Muscle of arm (tissue), 12 donors: Measurements from ENCODE around the gene RETREG3. TPM values are rescaled to one million over a fixed set of nuclear protein-coding genes. Genes with fewer than 3 reads are reported as not detected.

Experiments used
- DNase-seq: peaks from one replicate; pipeline ENCODE4 v3.0.0-alpha.2; 2013
- polyA plus RNA-seq, 12 donors: library from polyadenylated mRNA; unstranded; fragments of 120-200 nt; gene quantifications; one replicate each; pipeline ENCODE4 v1.2.1, GENCODE V29; 2013; ENCODE audit not compliant: insufficient read length in 12 of 12

The RETREG3 gene
- polyA plus RNA-seq, 12 donors = 26.3 to 40.9 (median 36.8) TPM; not detected in 1

- DNase-seq = no peak
These were observed 73.8 kb downstream of the RETREG3 start for GRCh38 chr17:42535155-42536047.

DNA sequence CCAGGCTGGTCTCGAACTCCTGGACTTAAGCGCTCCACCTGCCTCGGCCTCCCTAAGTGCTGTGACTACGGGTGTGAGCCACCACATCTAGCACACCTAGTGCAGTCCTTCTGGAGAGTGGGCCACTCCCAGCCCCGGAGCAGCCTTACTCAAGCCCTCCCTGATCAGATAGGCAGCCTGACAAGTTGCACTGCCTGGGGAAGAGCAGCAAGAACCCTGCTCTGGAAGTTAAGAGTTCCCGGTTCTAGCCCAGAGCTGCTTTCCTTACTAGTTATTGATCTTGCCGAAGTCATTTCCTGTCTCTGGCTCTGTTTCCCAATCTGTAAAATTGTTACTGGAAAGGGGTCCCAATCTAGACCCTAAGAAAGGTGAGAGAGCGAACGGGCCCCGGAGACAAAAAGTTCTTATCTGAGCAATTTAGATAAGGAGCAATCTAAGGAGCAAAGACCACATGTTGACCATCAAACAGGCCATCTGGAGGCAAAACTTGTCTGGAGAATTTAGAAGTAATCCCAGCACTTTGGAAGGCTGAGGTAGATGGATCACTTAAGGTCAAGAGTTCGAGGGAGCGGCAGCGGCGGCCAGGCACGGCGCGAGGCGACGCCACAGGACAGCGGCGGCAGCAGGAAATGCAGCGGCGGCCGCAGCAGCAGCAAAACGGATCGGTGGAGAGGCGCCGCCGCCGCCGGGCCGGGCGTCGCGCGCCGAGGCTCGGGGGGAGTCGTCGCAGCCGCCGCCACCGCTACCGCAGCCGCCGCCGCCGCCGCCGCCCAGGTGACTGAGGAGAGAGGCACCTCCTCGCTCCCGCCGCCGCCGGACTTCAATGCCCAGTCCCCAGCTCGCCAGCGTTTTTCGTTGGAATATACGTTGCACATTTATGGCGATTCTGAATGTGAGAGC lies 77.5 kb downstream of the RETREG3 start:
- DNase-seq = no peak

- no peak for DNase-seq
These were observed 78.2 kb downstream of the RETREG3 start for GRCh38 chr17:42530952-42531454.

Other genes with a start within 250 kb of the RETREG3 start
- 100 to 1,000 TPM in 1 of 12 donors, 10 to 100 TPM in 11; 43.5 to 608 (median 52.9) TPM for gene STAT3, start 220.9 kb downstream of the RETREG3 start, polyA plus RNA-seq
- gene CAVIN1, start 186.1 kb downstream of the RETREG3 start, polyA plus RNA-seq = 100 to 1,000 TPM; 209 to 442 (median 249) TPM
- 10 to 100 TPM in 11 of 12 donors, not detected in 1; 17.3 to 85.3 (median 24.2) TPM for gene ATP6V0A1, start 150.5 kb downstream of the RETREG3 start, polyA plus RNA-seq
- 10 to 100 TPM in 11 of 12 donors, not detected in 1; 15.6 to 25.8 (median 17.9) TPM for gene NAGLU, start 73.1 kb downstream of the RETREG3 start, polyA plus RNA-seq
- gene HSD17B1, start 56.5 kb downstream of the RETREG3 start, polyA plus RNA-seq = 1 to 10 TPM in 11 of 12 donors, not detected in 1; 1.6 to 5.2 (median 2.3) TPM
- 10 to 100 TPM in 11 of 12 donors, not detected in 1; 22.0 to 55.4 (median 26.0) TPM for gene COASY, start 47.2 kb downstream of the RETREG3 start, polyA plus RNA-seq
- gene MLX, start 42.3 kb downstream of the RETREG3 start, polyA plus RNA-seq = 10 to 100 TPM in 11 of 12 donors, not detected in 1; 33.2 to 42.8 (median 37.5) TPM
- gene PSMC3IP, start 31.6 kb downstream of the RETREG3 start, polyA plus RNA-seq = 10 to 100 TPM in 6 of 12 donors, 1 to 10 TPM in 4, not detected in 2; 8.1 to 19.7 (median 10.6) TPM
- gene TUBG1, start 309 bp upstream of the RETREG3 start, polyA plus RNA-seq = 10 to 100 TPM in 11 of 12 donors, not detected in 1; 27.3 to 38.3 (median 33.6) TPM
- gene TUBG2, start 49.9 kb upstream of the RETREG3 start, polyA plus RNA-seq = 10 to 100 TPM in 11 of 12 donors, not detected in 1; 10.1 to 27.6 (median 12.1) TPM
- 10 to 100 TPM in 11 of 12 donors, not detected in 1; 21.0 to 70.2 (median 33.4) TPM for gene PLEKHH3, start 67.6 kb upstream of the RETREG3 start, polyA plus RNA-seq
- gene CCR10, start 72.5 kb upstream of the RETREG3 start, polyA plus RNA-seq = 1 to 10 TPM in 6 of 12 donors, under 1 TPM in 4, not detected in 2; 0.78 to 2.7 (median 1.2) TPM
- 10 to 100 TPM in 8 of 12 donors, 1 to 10 TPM in 3, not detected in 1; 8.3 to 22.3 (median 11.4) TPM for gene CNTNAP1, start 73.2 kb upstream of the RETREG3 start, polyA plus RNA-seq
- gene EZH1, start 135.7 kb upstream of the RETREG3 start, polyA plus RNA-seq = 10 to 100 TPM in 11 of 12 donors, not detected in 1; 15.0 to 33.7 (median 22.3) TPM
- gene RAMP2, start 151.9 kb upstream of the RETREG3 start, polyA plus RNA-seq = 100 to 1,000 TPM in 1 of 12 donors, 10 to 100 TPM in 10, not detected in 1; 60.4 to 120 (median 69.4) TPM
- gene VPS25, start 164.1 kb upstream of the RETREG3 start, polyA plus RNA-seq = 10 to 100 TPM in 11 of 12 donors, not detected in 1; 25.0 to 46.1 (median 30.6) TPM
- gene WNK4, start 171.2 kb upstream of the RETREG3 start, polyA plus RNA-seq = 1 to 10 TPM in 2 of 12 donors, under 1 TPM in 8, not detected in 2; 0.32 to 3.3 (median 0.67) TPM
- gene COA3, start 189.3 kb upstream of the RETREG3 start, polyA plus RNA-seq = 10 to 100 TPM in 11 of 12 donors, not detected in 1; 45.3 to 64.9 (median 56.4) TPM
- 1 to 10 TPM in 4 of 12 donors, under 1 TPM in 6, not detected in 2; 0.30 to 2.1 (median 0.92) TPM for gene CNTD1, start 189.5 kb upstream of the RETREG3 start, polyA plus RNA-seq
- gene BECN1, start 214.9 kb upstream of the RETREG3 start, polyA plus RNA-seq = 10 to 100 TPM in 11 of 12 donors, not detected in 1; 36.0 to 57.1 (median 49.2) TPM
- gene PSME3, start 224.0 kb upstream of the RETREG3 start, polyA plus RNA-seq = 10 to 100 TPM in 11 of 12 donors, not detected in 1; 47.2 to 71.8 (median 54.4) TPM
- 1 to 10 TPM in 3 of 12 donors, under 1 TPM in 7, not detected in 2; 0.51 to 1.1 (median 0.89) TPM for gene AOC2, start 235.2 kb upstream of the RETREG3 start, polyA plus RNA-seq
- gene AOC3, start 241.8 kb upstream of the RETREG3 start, polyA plus RNA-seq = 10 to 100 TPM in 11 of 12 donors, not detected in 1; 14.4 to 22.0 (median 17.4) TPM